GM12872 (cell line): ENCODE measurements around the gene NUDT21.

Experiments
- TF ChIP-seq, protein P1 (sequence below): IDR thresholded peaks from 3 replicates; pipeline ENCODE4 v1.5.1; 2011; ENCODE audit warnings: low read depth, mild to moderate bottlenecking, low read length, moderate library complexity; ENCODE audit not compliant: insufficient read depth

The NUDT21 gene

DNA sequence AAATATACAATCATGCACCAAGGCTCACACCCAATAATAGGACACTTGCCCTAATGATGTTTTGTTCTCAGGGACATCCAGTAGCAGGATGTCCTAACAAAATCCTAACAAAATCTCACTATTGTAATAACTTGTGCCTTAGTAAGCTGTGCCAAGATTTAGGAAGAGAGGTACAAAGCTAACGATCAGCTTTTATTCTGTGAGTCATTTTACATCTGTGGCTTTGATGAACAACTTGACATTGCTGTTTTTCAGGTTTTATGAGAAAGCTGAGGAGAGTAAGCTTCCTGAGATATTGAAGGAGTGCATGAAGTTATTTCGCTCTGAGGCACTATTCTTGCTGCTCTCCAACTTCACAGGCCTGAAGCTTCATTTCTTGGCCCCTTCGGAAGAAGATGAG lies 19.1 kb upstream of the NUDT21 start:
- TF ChIP-seq, protein P1, sequence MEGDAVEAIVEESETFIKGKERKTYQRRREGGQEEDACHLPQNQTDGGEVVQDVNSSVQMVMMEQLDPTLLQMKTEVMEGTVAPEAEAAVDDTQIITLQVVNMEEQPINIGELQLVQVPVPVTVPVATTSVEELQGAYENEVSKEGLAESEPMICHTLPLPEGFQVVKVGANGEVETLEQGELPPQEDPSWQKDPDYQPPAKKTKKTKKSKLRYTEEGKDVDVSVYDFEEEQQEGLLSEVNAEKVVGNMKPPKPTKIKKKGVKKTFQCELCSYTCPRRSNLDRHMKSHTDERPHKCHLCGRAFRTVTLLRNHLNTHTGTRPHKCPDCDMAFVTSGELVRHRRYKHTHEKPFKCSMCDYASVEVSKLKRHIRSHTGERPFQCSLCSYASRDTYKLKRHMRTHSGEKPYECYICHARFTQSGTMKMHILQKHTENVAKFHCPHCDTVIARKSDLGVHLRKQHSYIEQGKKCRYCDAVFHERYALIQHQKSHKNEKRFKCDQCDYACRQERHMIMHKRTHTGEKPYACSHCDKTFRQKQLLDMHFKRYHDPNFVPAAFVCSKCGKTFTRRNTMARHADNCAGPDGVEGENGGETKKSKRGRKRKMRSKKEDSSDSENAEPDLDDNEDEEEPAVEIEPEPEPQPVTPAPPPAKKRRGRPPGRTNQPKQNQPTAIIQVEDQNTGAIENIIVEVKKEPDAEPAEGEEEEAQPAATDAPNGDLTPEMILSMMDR: no peak

DNA sequence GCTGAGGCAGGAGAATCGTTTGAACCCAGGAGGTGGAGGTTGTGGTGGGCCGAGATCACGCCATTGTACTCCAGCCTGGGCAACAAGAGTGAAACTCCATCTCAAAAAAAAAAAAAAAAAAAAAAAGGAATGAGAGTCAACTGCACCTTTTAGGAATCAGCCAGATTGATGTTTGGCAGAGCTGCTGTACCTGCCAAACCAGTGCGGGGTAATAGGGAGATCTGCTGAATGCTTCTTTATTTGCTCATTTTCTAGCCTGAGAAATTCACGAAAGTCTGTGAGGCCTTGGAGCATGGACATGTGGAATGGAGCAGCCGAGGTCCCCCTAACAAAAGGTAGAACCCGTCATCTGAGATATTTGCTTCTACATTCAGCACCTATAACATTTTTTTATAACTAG lies 18.6 kb upstream of the NUDT21 start:
- TF ChIP-seq, protein P1: no peak

DNA sequence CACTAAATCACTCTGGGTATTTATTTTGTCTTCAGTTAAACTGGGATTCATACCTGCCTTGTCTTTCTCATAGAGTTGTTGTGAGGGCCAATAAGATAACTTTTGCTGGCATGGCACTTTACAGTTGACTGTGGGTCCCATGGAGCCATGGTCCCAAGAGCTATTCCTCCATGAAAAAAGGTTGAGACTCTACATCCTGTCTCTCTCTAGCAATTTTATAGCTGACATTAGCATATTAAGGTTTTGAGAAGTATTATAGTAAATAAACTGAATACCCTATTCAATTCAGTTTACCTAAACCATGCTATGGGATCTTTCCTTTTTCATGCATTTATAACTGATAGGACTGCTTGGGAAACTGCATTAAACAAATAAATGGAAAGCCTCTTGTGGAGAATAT lies 17.7 kb upstream of the NUDT21 start:
- TF ChIP-seq, protein P1: no peak

DNA sequence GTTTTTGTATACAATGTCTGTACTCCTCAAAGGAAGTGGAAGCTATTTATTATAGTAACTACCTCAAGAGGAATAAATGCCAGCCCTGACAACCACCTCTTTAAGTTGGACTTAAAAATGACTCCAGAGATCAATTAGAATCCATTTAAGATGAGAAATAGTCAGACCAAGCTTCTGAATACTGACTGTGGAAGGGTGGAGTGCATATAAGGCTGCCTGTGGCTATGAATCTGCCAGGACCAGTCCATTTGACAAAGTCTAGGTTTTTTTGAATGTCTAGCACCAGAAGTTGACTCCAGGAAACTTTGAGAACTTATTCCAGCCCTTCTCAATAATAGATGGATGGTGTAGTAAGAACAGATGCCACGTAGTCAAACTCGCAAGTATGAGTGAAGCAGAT lies 15.2 kb upstream of the NUDT21 start:
- TF ChIP-seq, protein P1: no peak

DNA sequence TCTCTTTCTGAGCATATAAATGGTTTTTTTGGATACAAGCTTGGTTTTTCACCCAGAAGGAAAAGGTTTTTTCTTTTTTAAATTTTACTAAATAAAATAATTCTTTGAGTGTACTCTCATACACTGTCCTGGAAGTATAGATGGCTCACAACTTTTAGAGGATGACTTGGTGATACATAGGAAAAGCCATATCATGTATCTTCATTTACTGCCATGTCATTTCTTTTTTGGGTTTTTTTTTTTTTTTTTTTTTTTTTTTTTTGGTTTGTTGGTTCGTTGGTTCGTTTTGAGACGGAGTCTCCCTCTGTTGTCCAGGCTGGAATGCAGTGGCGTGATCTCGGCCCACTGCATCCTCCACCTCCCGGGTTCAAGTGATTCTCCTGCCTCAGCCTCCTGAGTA lies 12.0 kb upstream of the NUDT21 start:
- TF ChIP-seq, protein P1: no peak

DNA sequence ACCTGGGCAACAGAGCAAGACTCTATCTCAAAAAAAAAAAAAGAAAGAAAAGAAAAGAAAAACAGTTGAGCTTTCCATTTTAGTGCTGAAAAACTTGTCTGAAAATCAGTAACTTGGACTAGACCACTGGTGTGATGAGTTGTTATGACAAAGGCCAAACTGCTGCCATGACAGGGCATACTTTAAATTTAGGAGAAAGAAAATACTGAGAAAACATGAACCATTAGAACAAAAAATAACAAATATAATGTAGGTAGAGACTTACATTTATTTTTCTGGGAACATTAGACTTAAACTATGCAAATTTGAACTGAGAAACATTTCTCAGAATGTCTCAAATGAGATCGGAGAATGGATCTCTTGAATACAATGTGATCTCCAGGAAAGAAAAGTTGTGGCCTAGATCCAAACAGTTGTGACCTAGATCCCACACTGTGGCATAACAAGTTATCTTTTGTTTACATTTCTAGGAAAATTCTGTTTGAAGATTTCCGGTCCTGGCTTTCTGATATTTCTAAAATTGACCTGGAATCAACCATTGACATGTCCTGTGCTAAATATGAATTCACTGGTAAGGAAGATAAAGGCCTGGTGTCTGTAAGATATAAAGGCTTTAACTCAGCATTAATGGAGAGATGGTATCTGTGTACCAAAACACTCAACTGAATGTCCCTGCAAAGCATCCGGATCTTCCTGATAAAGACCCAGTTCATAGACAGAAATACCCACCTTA lies 11.1 kb upstream of the NUDT21 start:
- TF ChIP-seq, protein P1: no peak

DNA sequence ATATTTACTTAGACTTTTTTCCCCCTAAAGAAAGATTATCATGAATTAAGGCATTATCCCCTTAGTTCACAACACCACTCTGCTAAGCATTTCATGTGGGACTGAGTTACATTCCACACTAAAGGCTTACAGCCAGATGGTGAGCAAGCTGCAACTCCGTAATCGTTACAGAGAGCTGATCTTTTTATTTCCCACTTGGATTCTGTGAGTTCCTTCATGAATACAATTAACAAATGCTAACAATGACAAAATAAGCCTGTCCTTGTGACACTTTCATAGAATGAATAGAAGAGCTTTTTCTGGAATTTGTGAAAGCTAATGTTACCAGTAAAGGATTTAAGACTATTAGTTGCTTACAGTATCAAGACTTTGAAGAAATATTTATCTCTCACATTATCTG lies 9.0 kb upstream of the NUDT21 start:
- TF ChIP-seq, protein P1: no peak
